ENCODE measurements around the gene SCAPER.

SCAPER gene

DNA sequence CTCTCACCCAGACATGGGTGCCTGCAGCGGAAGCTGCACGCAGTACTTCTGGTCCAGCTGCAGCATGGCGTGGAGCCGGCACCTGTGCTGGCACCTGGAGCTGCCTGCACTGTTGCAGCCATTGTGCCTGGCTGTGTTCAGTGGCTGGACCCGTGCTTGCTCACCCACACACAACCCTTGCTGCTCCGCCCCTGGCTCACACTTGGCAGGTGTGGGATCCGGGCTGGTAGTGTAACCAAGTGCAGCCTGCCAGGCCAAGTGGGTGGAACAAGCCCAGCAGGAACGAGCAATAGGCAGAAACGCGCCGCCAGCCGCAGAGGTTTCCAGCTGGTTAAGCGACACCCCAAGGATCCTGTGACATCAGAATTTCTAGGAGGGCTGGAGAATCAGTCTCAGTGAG lies 11.2 kb upstream of the SCAPER start:
- Histone ChIP-seq H3K27ac (ENCODE audit: extremely low read depth, low read depth, low read length) (no peak overlapping the region), H3K9me3 (ENCODE audit: control insufficient read depth, insufficient read depth, low read depth, low read length) (no peaks in the 10 kb centered on the region), H3K4me1 (ENCODE audit: control insufficient read depth, insufficient read depth, low read length) (no peaks in the 10 kb centered on the region), H3K36me3 (ENCODE audit: control insufficient read depth in 2 of 2, insufficient read depth in 1 of 2, low read length in 2 of 2) (no peaks in the 10 kb centered on the region), H3K4me3 (ENCODE audit: low read depth, low read length) (no peak overlapping the region)
- TF ChIP-seq ZNF132 (tag by site-specific recombination; IDR thresholded peaks at IDR 0.05; ENCODE audit: borderline replicate concordance), result no peak
- no peak for TF ChIP-seq HOXD13 (CRISPR knock-in tag; IDR thresholded peaks at IDR 0.05; ENCODE audit: borderline replicate concordance)
- no peak for TF ChIP-seq OVOL3 (tag by site-specific recombination; IDR thresholded peaks at IDR 0.05)
- TF ChIP-seq, protein P1, sequence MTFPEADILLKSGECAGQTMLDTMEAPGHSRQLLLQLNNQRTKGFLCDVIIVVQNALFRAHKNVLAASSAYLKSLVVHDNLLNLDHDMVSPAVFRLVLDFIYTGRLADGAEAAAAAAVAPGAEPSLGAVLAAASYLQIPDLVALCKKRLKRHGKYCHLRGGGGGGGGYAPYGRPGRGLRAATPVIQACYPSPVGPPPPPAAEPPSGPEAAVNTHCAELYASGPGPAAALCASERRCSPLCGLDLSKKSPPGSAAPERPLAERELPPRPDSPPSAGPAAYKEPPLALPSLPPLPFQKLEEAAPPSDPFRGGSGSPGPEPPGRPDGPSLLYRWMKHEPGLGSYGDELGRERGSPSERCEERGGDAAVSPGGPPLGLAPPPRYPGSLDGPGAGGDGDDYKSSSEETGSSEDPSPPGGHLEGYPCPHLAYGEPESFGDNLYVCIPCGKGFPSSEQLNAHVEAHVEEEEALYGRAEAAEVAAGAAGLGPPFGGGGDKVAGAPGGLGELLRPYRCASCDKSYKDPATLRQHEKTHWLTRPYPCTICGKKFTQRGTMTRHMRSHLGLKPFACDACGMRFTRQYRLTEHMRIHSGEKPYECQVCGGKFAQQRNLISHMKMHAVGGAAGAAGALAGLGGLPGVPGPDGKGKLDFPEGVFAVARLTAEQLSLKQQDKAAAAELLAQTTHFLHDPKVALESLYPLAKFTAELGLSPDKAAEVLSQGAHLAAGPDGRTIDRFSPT (tag by site-specific recombination; IDR thresholded peaks at IDR 0.05), result no peak
- TF ChIP-seq ZNF555 (tag by site-specific recombination; conservative IDR thresholded peaks at IDR 0.05), result no peak
- TF ChIP-seq ZFP69B (tag by site-specific recombination; IDR thresholded peaks at IDR 0.05), result no peak
- TF ChIP-seq, protein P2, sequence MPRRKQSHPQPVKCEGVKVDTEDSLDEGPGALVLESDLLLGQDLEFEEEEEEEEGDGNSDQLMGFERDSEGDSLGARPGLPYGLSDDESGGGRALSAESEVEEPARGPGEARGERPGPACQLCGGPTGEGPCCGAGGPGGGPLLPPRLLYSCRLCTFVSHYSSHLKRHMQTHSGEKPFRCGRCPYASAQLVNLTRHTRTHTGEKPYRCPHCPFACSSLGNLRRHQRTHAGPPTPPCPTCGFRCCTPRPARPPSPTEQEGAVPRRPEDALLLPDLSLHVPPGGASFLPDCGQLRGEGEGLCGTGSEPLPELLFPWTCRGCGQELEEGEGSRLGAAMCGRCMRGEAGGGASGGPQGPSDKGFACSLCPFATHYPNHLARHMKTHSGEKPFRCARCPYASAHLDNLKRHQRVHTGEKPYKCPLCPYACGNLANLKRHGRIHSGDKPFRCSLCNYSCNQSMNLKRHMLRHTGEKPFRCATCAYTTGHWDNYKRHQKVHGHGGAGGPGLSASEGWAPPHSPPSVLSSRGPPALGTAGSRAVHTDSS (tag by site-specific recombination; IDR thresholded peaks at IDR 0.05), result no peak
- TF ChIP-seq ZNF350 (tag by site-specific recombination; IDR thresholded peaks at IDR 0.05), result no peak
- no peak for TF ChIP-seq TCF7L2 (IDR thresholded peaks at IDR 0.05; ENCODE audit: borderline replicate concordance, low read depth, low read length)
- no peak for TF ChIP-seq ZNF416 (tag by site-specific recombination; IDR thresholded peaks at IDR 0.05)
- no peak for TF ChIP-seq ZNF10 (tag by site-specific recombination; IDR thresholded peaks at IDR 0.05)
- TF ChIP-seq ZNF585B (tag by site-specific recombination; IDR thresholded peaks at IDR 0.05), result no peak
- TF ChIP-seq KLF1 (tag by site-specific recombination; IDR thresholded peaks at IDR 0.05), result no peak
- no peak for TF ChIP-seq ZNF521 (tag by site-specific recombination; IDR thresholded peaks at IDR 0.05)
- TF ChIP-seq PRDM1 (tag by site-specific recombination; IDR thresholded peaks at IDR 0.05), result no peak
- no peak for TF ChIP-seq ZNF140 (tag by site-specific recombination; IDR thresholded peaks at IDR 0.05)
- TF ChIP-seq ZNF302 (tag by site-specific recombination; IDR thresholded peaks at IDR 0.05; ENCODE audit: low read depth), result no peak
- no peak for TF ChIP-seq ZNF184 (tag by site-specific recombination; IDR thresholded peaks at IDR 0.05)
- TF ChIP-seq ZNF544 (tag by site-specific recombination; IDR thresholded peaks at IDR 0.05), result no peak
- POLR2A ChIA-PET, result interaction anchor here (1.7 kb wide), 1 partner anchor 15 kb away, joined by 6 read pairs; the partner anchor contains the start of gene RCN2
- CTCF ChIA-PET, result interaction anchor here (1.2 to 1.9 kb wide), 2 partner anchors 10 to 627 kb away, joined by 4 to 6 read pairs; partner anchors contain the start of gene SCAPER

DNA sequence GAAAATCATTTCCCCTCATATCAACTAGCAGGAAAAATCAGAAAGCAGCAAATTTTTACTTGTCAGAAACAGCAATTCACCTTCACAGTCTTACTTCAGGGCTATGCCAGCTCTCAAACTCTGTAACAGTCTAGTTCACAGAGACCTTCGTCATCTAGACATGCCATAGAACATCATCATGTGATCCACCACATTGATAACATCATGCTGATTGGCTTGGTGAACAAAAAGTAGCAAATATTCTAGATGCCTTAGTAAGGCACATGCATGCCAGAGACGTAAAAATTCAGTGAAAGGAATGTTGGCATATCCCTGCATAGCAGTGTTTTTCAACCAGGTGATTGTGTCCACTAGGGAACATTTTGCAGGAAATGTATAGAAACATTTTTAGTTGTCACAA lies 8.6 kb upstream of the SCAPER start:
- ChIA-PET CTCF (interaction anchor here (0.6 kb wide), 1 partner anchor 542 kb away, joined by 3 read pairs; no protein-coding TSS in a partner anchor), POLR2A (interaction anchor here (2.7 kb wide), 1 partner anchor 18 kb away, joined by 7 read pairs; the partner anchor contains the start of gene RCN2)
- no peaks in the 10 kb centered on the region for H3K36me3 ChIP-seq (ENCODE audit: control insufficient read depth in 2 of 2, insufficient read depth in 1 of 2, low read length in 2 of 2)

DNA sequence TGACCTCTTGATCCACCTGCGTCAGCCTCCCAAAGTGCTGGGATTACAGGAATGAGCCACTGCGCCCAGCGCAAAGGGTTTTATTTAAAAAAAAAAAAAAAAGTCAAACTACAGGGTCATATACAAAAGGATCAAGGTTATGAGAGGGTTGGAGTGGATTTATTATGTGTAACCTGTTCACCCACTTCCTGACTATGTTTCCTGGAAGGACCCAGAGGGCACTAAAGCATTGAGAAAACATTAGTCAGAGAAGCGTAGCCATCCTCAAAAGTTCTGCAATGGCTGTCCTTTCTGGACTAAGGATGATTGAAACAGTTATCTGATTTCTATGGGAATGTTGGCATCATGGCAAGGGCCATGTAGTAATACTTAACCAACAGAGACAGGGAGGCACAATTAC lies 7.3 kb upstream of the SCAPER start:
- Histone ChIP-seq H3K27ac (ENCODE audit: extremely low read depth, low read depth, low read length) (no peak overlapping the region), H3K4me1 (ENCODE audit: control insufficient read depth, insufficient read depth, low read length) (no peaks in the 10 kb centered on the region), H3K9me3 (ENCODE audit: control insufficient read depth, insufficient read depth, low read depth, low read length) (no peaks in the 10 kb centered on the region), H3K36me3 (ENCODE audit: control insufficient read depth in 2 of 2, insufficient read depth in 1 of 2, low read length in 2 of 2) (no peaks in the 10 kb centered on the region), H3K4me3 (ENCODE audit: low read depth, low read length) (no peak overlapping the region)
- CTCF ChIA-PET, result interaction anchor here (0.5 kb wide), 1 partner anchor 68 kb away, joined by 4 read pairs; no protein-coding TSS in a partner anchor
- POLR2A ChIA-PET, result no interaction called here
- TF ChIP-seq ZNF335 (tag by site-specific recombination; conservative IDR thresholded peaks at IDR 0.05) (no peak), ZNF174 (tag by site-specific recombination; IDR thresholded peaks at IDR 0.05) (no peak), ZNF175 (tag by site-specific recombination; IDR thresholded peaks at IDR 0.05) (no peak), GLI4 (tag by site-specific recombination; IDR thresholded peaks at IDR 0.05) (no peak), MZF1 (tag by site-specific recombination; IDR thresholded peaks at IDR 0.05; ENCODE audit: borderline replicate concordance) (no peak), ZNF560 (tag by site-specific recombination; IDR thresholded peaks at IDR 0.05; ENCODE audit: borderline replicate concordance) (no peak), YY2 (tag by site-specific recombination; IDR thresholded peaks at IDR 0.05) (no peak)
- TF ChIP-seq, protein P3, sequence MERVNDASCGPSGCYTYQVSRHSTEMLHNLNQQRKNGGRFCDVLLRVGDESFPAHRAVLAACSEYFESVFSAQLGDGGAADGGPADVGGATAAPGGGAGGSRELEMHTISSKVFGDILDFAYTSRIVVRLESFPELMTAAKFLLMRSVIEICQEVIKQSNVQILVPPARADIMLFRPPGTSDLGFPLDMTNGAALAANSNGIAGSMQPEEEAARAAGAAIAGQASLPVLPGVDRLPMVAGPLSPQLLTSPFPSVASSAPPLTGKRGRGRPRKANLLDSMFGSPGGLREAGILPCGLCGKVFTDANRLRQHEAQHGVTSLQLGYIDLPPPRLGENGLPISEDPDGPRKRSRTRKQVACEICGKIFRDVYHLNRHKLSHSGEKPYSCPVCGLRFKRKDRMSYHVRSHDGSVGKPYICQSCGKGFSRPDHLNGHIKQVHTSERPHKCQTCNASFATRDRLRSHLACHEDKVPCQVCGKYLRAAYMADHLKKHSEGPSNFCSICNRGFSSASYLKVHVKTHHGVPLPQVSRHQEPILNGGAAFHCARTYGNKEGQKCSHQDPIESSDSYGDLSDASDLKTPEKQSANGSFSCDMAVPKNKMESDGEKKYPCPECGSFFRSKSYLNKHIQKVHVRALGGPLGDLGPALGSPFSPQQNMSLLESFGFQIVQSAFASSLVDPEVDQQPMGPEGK (tag by site-specific recombination; IDR thresholded peaks at IDR 0.05), result no peak
- TF ChIP-seq, protein P4, sequence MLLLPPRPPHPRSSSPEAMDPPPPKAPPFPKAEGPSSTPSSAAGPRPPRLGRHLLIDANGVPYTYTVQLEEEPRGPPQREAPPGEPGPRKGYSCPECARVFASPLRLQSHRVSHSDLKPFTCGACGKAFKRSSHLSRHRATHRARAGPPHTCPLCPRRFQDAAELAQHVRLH (tag by site-specific recombination; IDR thresholded peaks at IDR 0.05), result no peak

More for the DNA sequence above, 8.6 kb upstream of the SCAPER start:
- H3K9me3 ChIP-seq (ENCODE audit: control insufficient read depth, insufficient read depth, low read depth, low read length), result no peaks in the 10 kb centered on the region
- TF ChIP-seq ZNF175 (tag by site-specific recombination; IDR thresholded peaks at IDR 0.05), result no peak
- H3K27ac ChIP-seq (ENCODE audit: extremely low read depth, low read depth, low read length), result no peak overlapping the region
- H3K4me3 ChIP-seq (ENCODE audit: low read depth, low read length), result no peak overlapping the region
- H3K4me1 ChIP-seq (ENCODE audit: control insufficient read depth, insufficient read depth, low read length), result no peaks in the 10 kb centered on the region

Data from HEK293 (cell line).